Breast epithelium (tissue), 3 donors: ENCODE measurements around the gene ARSJ.

ENCODE experiments used
- POLR2A ChIP-seq: fragments of 450-650 bp; IDR thresholded peaks from one replicate; pipeline ENCODE4 v1.6.1; 2016; ENCODE audit warnings: antibody characterized with exemption, mild to moderate bottlenecking, moderate library complexity
- TF ChIP-seq, protein P1 (sequence below), 3 donors: fragments of 450-650 bp; IDR thresholded peaks; one replicate each; pipeline ENCODE4 v1.5.1; 2016 to 2017; ENCODE audit warnings: antibody characterized with exemption in 3 of 3, mild to moderate bottlenecking in 3 of 3, moderate library complexity in 3 of 3

DNA sequence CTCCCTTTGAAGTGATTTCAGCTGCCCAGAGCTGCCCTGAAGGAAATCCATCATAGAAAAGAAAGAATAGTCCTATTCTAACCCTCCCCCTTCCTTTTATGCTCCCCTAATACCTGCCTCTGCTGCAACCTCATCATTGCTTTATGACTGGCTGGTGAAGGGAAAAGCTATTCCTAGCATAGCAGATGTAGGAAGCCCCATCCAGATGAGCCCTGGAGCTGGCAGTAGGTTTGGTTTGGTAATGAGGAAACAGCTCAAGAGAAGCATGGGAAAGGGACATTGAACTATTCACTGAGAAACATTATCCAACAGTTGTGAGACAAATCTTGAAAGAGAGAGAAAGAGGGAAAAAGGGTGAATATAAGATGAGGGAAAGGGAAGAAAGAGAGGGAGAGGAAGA is 29.2 kb downstream of the ARSJ start:
- TF ChIP-seq, protein P1, sequence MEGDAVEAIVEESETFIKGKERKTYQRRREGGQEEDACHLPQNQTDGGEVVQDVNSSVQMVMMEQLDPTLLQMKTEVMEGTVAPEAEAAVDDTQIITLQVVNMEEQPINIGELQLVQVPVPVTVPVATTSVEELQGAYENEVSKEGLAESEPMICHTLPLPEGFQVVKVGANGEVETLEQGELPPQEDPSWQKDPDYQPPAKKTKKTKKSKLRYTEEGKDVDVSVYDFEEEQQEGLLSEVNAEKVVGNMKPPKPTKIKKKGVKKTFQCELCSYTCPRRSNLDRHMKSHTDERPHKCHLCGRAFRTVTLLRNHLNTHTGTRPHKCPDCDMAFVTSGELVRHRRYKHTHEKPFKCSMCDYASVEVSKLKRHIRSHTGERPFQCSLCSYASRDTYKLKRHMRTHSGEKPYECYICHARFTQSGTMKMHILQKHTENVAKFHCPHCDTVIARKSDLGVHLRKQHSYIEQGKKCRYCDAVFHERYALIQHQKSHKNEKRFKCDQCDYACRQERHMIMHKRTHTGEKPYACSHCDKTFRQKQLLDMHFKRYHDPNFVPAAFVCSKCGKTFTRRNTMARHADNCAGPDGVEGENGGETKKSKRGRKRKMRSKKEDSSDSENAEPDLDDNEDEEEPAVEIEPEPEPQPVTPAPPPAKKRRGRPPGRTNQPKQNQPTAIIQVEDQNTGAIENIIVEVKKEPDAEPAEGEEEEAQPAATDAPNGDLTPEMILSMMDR (IDR thresholded peaks at IDR 0.05) = no peak
- TF ChIP-seq POLR2A = no peak
